ENCODE data around the gene KRT75. TPM values are rescaled to one million over a fixed set of nuclear protein-coding genes. Genes with fewer than 3 reads are reported as not detected.

KRT75 gene
- total RNA-seq, 4 donors from 2014 or later, result not detected

DNA sequence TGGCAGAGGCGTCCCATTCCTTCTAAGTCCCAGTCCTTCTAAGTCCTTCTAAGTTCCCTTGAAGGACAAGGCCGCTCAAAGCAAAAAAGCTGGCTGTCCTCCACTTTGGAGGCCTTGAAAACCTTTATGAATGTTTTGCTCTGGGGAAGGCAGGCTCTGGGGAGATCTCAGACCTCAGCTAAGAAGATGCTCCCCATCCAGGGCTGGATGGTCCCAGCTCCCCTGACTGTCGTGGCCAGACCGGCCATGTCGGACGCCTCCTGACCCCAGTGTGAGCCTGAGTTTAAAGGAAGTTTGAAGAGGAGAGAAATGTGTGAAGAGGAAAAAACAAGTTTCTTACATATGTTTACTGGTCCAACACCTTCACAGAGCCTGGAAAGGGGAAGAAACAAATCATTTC is 54.6 kb downstream of the KRT75 start:
- TF ChIP-seq, protein P1, sequence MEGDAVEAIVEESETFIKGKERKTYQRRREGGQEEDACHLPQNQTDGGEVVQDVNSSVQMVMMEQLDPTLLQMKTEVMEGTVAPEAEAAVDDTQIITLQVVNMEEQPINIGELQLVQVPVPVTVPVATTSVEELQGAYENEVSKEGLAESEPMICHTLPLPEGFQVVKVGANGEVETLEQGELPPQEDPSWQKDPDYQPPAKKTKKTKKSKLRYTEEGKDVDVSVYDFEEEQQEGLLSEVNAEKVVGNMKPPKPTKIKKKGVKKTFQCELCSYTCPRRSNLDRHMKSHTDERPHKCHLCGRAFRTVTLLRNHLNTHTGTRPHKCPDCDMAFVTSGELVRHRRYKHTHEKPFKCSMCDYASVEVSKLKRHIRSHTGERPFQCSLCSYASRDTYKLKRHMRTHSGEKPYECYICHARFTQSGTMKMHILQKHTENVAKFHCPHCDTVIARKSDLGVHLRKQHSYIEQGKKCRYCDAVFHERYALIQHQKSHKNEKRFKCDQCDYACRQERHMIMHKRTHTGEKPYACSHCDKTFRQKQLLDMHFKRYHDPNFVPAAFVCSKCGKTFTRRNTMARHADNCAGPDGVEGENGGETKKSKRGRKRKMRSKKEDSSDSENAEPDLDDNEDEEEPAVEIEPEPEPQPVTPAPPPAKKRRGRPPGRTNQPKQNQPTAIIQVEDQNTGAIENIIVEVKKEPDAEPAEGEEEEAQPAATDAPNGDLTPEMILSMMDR (IDR thresholded peaks at IDR 0.05; ENCODE audit: low read depth), result no peak

DNA sequence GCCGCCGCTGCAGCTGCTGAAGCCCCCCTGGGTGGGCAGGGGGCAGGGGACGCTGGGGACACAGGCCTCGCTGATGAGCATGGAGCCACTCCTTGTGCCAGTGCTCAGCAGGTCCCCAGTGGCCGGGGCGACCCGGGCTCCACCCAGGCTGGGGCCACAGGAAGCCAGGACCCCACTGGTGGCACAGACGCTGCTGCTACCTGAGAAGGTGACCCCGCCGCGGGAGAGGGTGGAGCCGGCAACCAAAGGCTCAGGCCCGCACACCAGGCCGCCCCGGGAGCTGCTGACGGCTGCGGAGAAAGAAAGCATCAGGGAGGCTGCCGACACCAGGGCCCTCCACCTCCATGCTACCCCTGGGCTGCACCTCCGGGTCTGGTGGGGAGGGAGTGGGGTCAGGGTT is 56.1 kb downstream of the KRT75 start:
- TF ChIP-seq, protein P1 (IDR thresholded peaks at IDR 0.05; ENCODE audit: low read depth), result no peak

DNA sequence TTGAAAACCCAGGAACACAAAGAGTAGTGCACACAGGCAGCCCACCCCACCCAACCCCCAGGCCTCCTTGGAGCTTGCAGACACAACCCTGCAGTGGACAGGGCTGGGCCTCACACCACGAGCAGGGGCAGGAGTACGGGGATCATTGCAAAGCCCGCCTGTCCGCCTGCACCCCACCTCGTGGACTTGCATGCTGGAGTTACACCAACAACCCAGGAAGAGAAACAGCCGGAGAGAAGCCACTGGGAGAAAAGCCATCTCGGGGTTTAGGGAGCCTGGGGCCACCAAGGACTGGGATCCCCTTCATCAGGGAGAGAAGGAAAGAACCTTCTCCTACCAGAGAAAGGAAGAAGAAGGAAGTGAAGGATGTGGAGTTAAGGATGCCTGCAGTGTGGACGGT is 56.9 kb downstream of the KRT75 start:
- TF ChIP-seq, protein P1 (IDR thresholded peaks at IDR 0.05; ENCODE audit: low read depth), result no peak

Other genes starting within 250 kb of the KRT75 start
- not detected for gene KRT80, start 242.4 kb downstream of the KRT75 start, total RNA-seq
- 1 to 10 TPM; 2.4 to 4.0 (median 3.7) TPM for gene KRT7, start 201.1 kb downstream of the KRT75 start, total RNA-seq
- gene KRT86, start 159.7 kb downstream of the KRT75 start, total RNA-seq, result under 1 TPM in 1 of 4 donors, not detected in 3; 0.34 TPM
- not detected for gene KRT81, start 142.8 kb downstream of the KRT75 start, total RNA-seq
- gene KRT83, start 113.0 kb downstream of the KRT75 start, total RNA-seq, result not detected
- not detected for gene KRT85, start 66.9 kb downstream of the KRT75 start, total RNA-seq
- not detected for gene KRT84, start 48.7 kb downstream of the KRT75 start, total RNA-seq
- not detected for gene KRT82, start 28.0 kb downstream of the KRT75 start, total RNA-seq
- gene KRT6B, start 17.8 kb upstream of the KRT75 start, total RNA-seq, result not detected
- gene KRT6C, start 39.4 kb upstream of the KRT75 start, total RNA-seq, result not detected
- gene KRT6A, start 58.9 kb upstream of the KRT75 start, total RNA-seq, result under 1 TPM in 1 of 4 donors, not detected in 3; 0.98 TPM
- 1 to 10 TPM in 1 of 4 donors, under 1 TPM in 2, not detected in 1; 0.33 to 1.3 (median 0.88) TPM for gene KRT5, start 86.0 kb upstream of the KRT75 start, total RNA-seq
- not detected for gene KRT71, start 118.8 kb upstream of the KRT75 start, total RNA-seq
- gene KRT74, start 139.5 kb upstream of the KRT75 start, total RNA-seq, result not detected
- not detected for gene KRT72, start 167.1 kb upstream of the KRT75 start, total RNA-seq
- gene KRT73, start 184.2 kb upstream of the KRT75 start, total RNA-seq, result not detected
- not detected for gene KRT2, start 217.8 kb upstream of the KRT75 start, total RNA-seq
- under 1 TPM in 1 of 4 donors, not detected in 3; 0.38 TPM for gene KRT1, start 246.0 kb upstream of the KRT75 start, total RNA-seq

Measured in subcutaneous adipose tissue (tissue), 4 donors.